ENCODE measurements around the gene LMTK3. TPM values are rescaled to one million over a fixed set of nuclear protein-coding genes. Genes with fewer than 3 reads are reported as not detected.

LMTK3 gene, protein sequence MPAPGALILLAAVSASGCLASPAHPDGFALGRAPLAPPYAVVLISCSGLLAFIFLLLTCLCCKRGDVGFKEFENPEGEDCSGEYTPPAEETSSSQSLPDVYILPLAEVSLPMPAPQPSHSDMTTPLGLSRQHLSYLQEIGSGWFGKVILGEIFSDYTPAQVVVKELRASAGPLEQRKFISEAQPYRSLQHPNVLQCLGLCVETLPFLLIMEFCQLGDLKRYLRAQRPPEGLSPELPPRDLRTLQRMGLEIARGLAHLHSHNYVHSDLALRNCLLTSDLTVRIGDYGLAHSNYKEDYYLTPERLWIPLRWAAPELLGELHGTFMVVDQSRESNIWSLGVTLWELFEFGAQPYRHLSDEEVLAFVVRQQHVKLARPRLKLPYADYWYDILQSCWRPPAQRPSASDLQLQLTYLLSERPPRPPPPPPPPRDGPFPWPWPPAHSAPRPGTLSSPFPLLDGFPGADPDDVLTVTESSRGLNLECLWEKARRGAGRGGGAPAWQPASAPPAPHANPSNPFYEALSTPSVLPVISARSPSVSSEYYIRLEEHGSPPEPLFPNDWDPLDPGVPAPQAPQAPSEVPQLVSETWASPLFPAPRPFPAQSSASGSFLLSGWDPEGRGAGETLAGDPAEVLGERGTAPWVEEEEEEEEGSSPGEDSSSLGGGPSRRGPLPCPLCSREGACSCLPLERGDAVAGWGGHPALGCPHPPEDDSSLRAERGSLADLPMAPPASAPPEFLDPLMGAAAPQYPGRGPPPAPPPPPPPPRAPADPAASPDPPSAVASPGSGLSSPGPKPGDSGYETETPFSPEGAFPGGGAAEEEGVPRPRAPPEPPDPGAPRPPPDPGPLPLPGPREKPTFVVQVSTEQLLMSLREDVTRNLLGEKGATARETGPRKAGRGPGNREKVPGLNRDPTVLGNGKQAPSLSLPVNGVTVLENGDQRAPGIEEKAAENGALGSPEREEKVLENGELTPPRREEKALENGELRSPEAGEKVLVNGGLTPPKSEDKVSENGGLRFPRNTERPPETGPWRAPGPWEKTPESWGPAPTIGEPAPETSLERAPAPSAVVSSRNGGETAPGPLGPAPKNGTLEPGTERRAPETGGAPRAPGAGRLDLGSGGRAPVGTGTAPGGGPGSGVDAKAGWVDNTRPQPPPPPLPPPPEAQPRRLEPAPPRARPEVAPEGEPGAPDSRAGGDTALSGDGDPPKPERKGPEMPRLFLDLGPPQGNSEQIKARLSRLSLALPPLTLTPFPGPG (N-terminal part only)
- under 0.01 and 0.17 TPM in 2 replicates for total RNA-seq
- polyA plus RNA-seq, result 0.01 TPM in 1 of 2 replicates, not detected in the other
- 0.10 and 0.14 TPM in 2 replicates for polyA plus RNA-seq (2012)
- polyA minus RNA-seq (ENCODE audit: low replicate concordance), result 0.37 TPM in 1 of 2 replicates, not detected in the other

DNA sequence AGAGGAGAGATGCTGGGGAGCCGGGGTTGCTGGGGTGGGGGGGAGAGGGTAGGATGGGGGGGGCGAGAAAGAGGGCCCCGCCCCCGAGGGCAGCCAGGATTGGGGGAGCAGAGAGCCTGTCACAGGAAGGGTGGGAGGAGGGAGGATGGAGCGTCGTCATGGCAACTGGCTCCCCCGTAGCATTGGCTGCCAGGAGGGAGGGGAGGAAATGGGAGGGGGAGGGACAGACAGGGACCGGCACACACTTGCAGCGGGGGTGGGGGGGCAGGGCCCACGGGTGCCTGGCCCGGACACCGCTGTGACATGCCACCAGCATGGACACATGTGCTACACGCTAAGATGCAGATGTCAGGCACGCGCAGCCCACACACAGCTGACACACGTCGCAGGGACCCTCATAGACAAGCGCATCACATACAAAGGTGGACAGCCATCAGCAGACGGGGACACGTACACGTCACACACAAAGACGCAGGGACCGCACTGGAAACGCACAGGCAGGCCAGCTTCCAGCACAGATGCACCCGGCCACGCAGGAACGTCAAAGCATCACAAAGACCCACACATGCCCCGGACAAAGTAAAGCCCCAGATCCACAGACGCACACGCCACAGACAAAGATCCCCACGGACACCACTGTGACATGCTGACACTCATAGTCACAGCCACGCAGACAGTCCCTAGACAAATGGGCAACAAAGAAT lies at the start of gene LMTK3:
LMTK3 (minus strand) TSS at position 36 of the 704 bp plus-strand sequence. CDS start 259 bp downstream, outside the sequence.
- H3K79me2 ChIP-seq (ENCODE audit: control insufficient read depth, insufficient read depth, low read length), result no peaks in the 10 kb centered on the region
- peaks cover 19% of the 10 kb centered on the region for H3K27me3 ChIP-seq (ENCODE audit: control insufficient read depth, insufficient read depth, low read length)
- no peaks in the 10 kb centered on the region for H3K9me3 ChIP-seq (ENCODE audit: control insufficient read depth, insufficient read depth, low read depth, low read length)
- peak within 1 kb of the TSS; percentile 64 for H3K4me2 ChIP-seq (ENCODE audit: extremely low read depth, insufficient read depth, low read length)
- DNase-seq (ENCODE audit: low read depth in 2 of 2), result peak; percentile 22 to 36
- H3K4me1 ChIP-seq (ENCODE audit: control insufficient read depth, extremely low read depth, insufficient read depth, low read length), result peaks cover 2% of the 10 kb centered on the region
- no peak within 1 kb of the TSS for H3K9ac ChIP-seq (ENCODE audit: insufficient read depth, low read length)
- H3K4me3 ChIP-seq (replicated peaks in 1 of 4; ENCODE audit: control extremely low read depth in 1 of 4, insufficient read depth in 1 of 4, low read depth in 3 of 4, low read length in 4 of 4), result peak within 1 kb of the TSS in 1 of 4 experiments; percentile 11
- H2AFZ ChIP-seq (ENCODE audit: low read length), result no peak within 1 kb of the TSS
- no peaks in the 10 kb centered on the region for H3K36me3 ChIP-seq (ENCODE audit: control insufficient read depth, insufficient read depth, low read length)
- TF ChIP-seq CTCF (conservative IDR thresholded peaks at IDR 0.05 in 1 of 2, IDR thresholded peaks at IDR 0.05 in 1 of 2; ENCODE audit: low read depth in 1 of 2, low read length in 2 of 2) (no peak), EZH2 (IDR thresholded peaks at IDR 0.05; ENCODE audit: low read length, missing control alignments) (no peak)
- no peak within 1 kb of the TSS for H3K27ac ChIP-seq (ENCODE audit: insufficient read depth, low read length)
- no peaks in the 10 kb centered on the region for H4K20me1 ChIP-seq (ENCODE audit: control insufficient read depth, extremely low read depth, insufficient read depth, low read length)

DNA sequence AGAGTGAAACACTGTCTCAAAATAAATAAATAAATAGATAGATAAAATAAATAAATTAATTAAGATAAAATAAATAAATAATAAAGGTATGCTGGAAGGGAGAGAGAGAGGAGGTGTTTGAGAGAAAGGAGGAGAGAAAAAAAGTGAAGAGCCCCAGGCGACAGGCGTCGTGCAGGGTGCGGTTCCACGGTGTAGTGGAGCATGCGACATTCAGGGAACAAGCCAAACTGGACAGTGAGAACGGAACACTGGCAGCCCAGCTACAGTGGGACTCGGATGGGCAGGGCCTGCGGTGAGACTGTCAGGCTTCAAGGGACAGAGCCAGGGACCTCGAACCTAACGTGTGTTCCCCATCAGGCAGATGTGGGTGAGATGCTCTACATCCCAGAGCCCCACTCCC lies 49.8 kb upstream of the LMTK3 start:
- Histone ChIP-seq H3K27me3 (ENCODE audit: control insufficient read depth, insufficient read depth, low read length) (no peaks in the 10 kb centered on the region), H3K4me1 (ENCODE audit: control insufficient read depth, extremely low read depth, insufficient read depth, low read length) (no peaks in the 10 kb centered on the region), H3K9ac (ENCODE audit: insufficient read depth, low read length) (no peak overlapping the region), H3K27ac (ENCODE audit: insufficient read depth, low read length) (no peak overlapping the region), H3K4me2 (ENCODE audit: extremely low read depth, insufficient read depth, low read length) (no peak overlapping the region), H3K9me3 (ENCODE audit: control insufficient read depth, insufficient read depth, low read depth, low read length) (no peaks in the 10 kb centered on the region), H2AFZ (ENCODE audit: low read length) (no peak overlapping the region), H3K79me2 (ENCODE audit: control insufficient read depth, insufficient read depth, low read length) (no peaks in the 10 kb centered on the region), H3K4me3 (replicated peaks in 1 of 4; ENCODE audit: control extremely low read depth in 1 of 4, insufficient read depth in 1 of 4, low read depth in 3 of 4, low read length in 4 of 4) (no peak overlapping the region), H4K20me1 (ENCODE audit: control insufficient read depth, extremely low read depth, insufficient read depth, low read length) (no peaks in the 10 kb centered on the region), H3K36me3 (ENCODE audit: control insufficient read depth, insufficient read depth, low read length) (no peaks in the 10 kb centered on the region)
- no peak for TF ChIP-seq EZH2 (IDR thresholded peaks at IDR 0.05; ENCODE audit: low read length, missing control alignments)
- no peak for TF ChIP-seq CTCF (conservative IDR thresholded peaks at IDR 0.05 in 1 of 2, IDR thresholded peaks at IDR 0.05 in 1 of 2; ENCODE audit: low read depth in 1 of 2, low read length in 2 of 2)
- no peak for DNase-seq (ENCODE audit: low read depth in 2 of 2)
